CD14-positive monocyte (primary cell): ENCODE data around the gene UNKL. TPM values are rescaled to one million over a fixed set of nuclear protein-coding genes. Genes with fewer than 3 reads are reported as not detected.

ENCODE experiments used
- DNase-seq, 3 donors: peaks; one replicate each; pipeline ENCODE4 v3.0.0-alpha.2; 2011 to 2022
- H2AFZ ChIP-seq: 2 replicates; pipeline ENCODE4 v1.6.0; 2012; ENCODE audit warnings: mild to moderate bottlenecking, low read depth, low read length, inconsistent platforms; ENCODE audit not compliant: insufficient read depth, poor library complexity, severe bottlenecking
- H3K27ac ChIP-seq, 2 donors: 1 replicate in 1 of 2; 2 replicates in 1 of 2; pipeline ENCODE4 v1.5.1; 2012 to 2013; ENCODE audit warnings: low read length in 2 of 2, control low read depth in 1 of 2, inconsistent platforms in 1 of 2, low read depth in 1 of 2, mild to moderate bottlenecking in 1 of 2
- H3K27me3 ChIP-seq, 2 donors: one replicate each; pipeline versions ENCODE4 v1.6.0 to v1.6.1; 2011 to 2013; ENCODE audit warnings: low read length in 2 of 2; ENCODE audit not compliant: control insufficient read depth in 2 of 2, insufficient read depth in 2 of 2
- H3K36me3 ChIP-seq, 2 donors: replicated peaks in 1 of 2; 1 replicate in 1 of 2; 2 replicates in 1 of 2; pipeline versions ENCODE4 v1.5.1 to v1.6.1; 2012 to 2013; ENCODE audit warnings: low read length in 2 of 2, control low read depth in 1 of 2, inconsistent platforms in 1 of 2, mild to moderate bottlenecking in 1 of 2; ENCODE audit not compliant: insufficient read depth in 2 of 2, control insufficient read depth in 1 of 2
- H3K4me1 ChIP-seq, 2 donors: 1 replicate in 1 of 2; 2 replicates in 1 of 2; pipeline versions ENCODE4 v1.5.1 to v1.6.1; 2012 to 2013; ENCODE audit warnings: low read length in 2 of 2, control low read depth in 1 of 2, inconsistent platforms in 1 of 2, mild to moderate bottlenecking in 1 of 2, moderate library complexity in 1 of 2; ENCODE audit not compliant: insufficient read depth in 2 of 2, control insufficient read depth in 1 of 2
- H3K4me2 ChIP-seq: replicated peaks from 2 replicates; pipeline ENCODE3; 2012; ENCODE audit warnings: low read length, moderate library complexity, mild to moderate bottlenecking; ENCODE audit not compliant: poor library complexity, severe bottlenecking; ENCODE audit errors: extremely low read depth
- H3K4me3 ChIP-seq, 3 experiments: fragments of 200-600 bp in 1 of 3; sonication (generic) in 1 of 3; replicated peaks in 1 of 3; 1 replicate in 2 of 3; 2 replicates in 1 of 3; pipeline ENCODE4 v1.5.1; 2011 to 2013; ENCODE audit warnings: low read length in 3 of 3, mild to moderate bottlenecking in 3 of 3, control low read depth in 2 of 3, low read depth in 2 of 3, inconsistent platforms in 1 of 3, moderate library complexity in 1 of 3
- H3K79me2 ChIP-seq: 2 replicates; pipeline ENCODE4 v1.6.0; 2012; ENCODE audit warnings: mild to moderate bottlenecking, control low read depth, inconsistent platforms, low read length, moderate library complexity; ENCODE audit not compliant: insufficient read depth
- H3K9ac ChIP-seq: 2 replicates; pipeline ENCODE4 v1.6.0; 2017; ENCODE audit warnings: low read length, mild to moderate bottlenecking; ENCODE audit not compliant: insufficient read depth, poor library complexity, severe bottlenecking
- H3K9me3 ChIP-seq, 2 donors: replicated peaks in 1 of 2; 1 replicate in 1 of 2; 2 replicates in 1 of 2; pipeline versions ENCODE4 v1.5.1 to v1.6.1; 2012 to 2013; ENCODE audit warnings: low read length in 2 of 2, control low read depth in 1 of 2; ENCODE audit not compliant: control insufficient read depth in 1 of 2, insufficient read depth in 1 of 2
- H4K20me1 ChIP-seq: 2 replicates; pipeline ENCODE4 v1.6.0; 2012; ENCODE audit warnings: mild to moderate bottlenecking, low read length, control low read depth, moderate library complexity; ENCODE audit not compliant: insufficient read depth
- H3K27ac Mint-ChIP-seq, 7 donors: one replicate each; pipeline ENCODE4 v1.8.0; 2020; ENCODE audit warnings: mild to moderate bottlenecking in 7 of 7, mixed read lengths in 7 of 7, moderate library complexity in 6 of 7, inconsistent platforms in 2 of 7
- H3K27me3 Mint-ChIP-seq, 3 donors: one replicate each; pipeline ENCODE4 v1.8.0; 2021 to 2022; ENCODE audit warnings: low read depth in 3 of 3, mild to moderate bottlenecking in 3 of 3, mixed read lengths in 3 of 3, moderate library complexity in 3 of 3, inconsistent platforms in 1 of 3
- H3K36me3 Mint-ChIP-seq, 2 donors: one replicate each; pipeline ENCODE4 v1.8.0; 2020; ENCODE audit warnings: mixed read lengths in 2 of 2, inconsistent platforms in 1 of 2, mild to moderate bottlenecking in 1 of 2
- H3K4me1 Mint-ChIP-seq: one replicate; pipeline ENCODE4 v1.8.0; 2020; ENCODE audit warnings: mild to moderate bottlenecking, mixed read lengths
- H3K4me3 Mint-ChIP-seq, 2 donors: one replicate each; pipeline ENCODE4 v1.8.0; 2020; ENCODE audit warnings: mild to moderate bottlenecking in 2 of 2, mixed read lengths in 2 of 2, moderate library complexity in 1 of 2
- H3K9me3 Mint-ChIP-seq, 7 donors: one replicate each; pipeline ENCODE4 v1.8.0; 2020 to 2022; ENCODE audit warnings: mixed read lengths in 7 of 7, mild to moderate bottlenecking in 6 of 7, moderate library complexity in 6 of 7, inconsistent platforms in 2 of 7
- WGBS: methylation state at CpG from one replicate; pipeline ENCODE4 v1.1.5; 2013; ENCODE audit warnings: missing lambda C conversion rate; ENCODE audit not compliant: insufficient coverage; 5-methylcytosine and 5-hydroxymethylcytosine counted together
- intact Hi-C, 2 donors: fragments of 100-400 bp; cut with micrococcal nuclease; formaldehyde crosslinking; loops; one replicate each; pipeline versions ENCODE4 v1.15.0 to v1.15.1; 2023
- polyA plus RNA-seq, 3 donors: library from polyadenylated mRNA; depleted of rRNA in 1 of 3; unstranded in 2 of 3; stranded (reverse) in 1 of 3; fragments of 300-500 nt in 2 of 3; fragments of >200 nt in 1 of 3; fragmentation: Illumina TruSeq in 2 of 3; gene quantifications; 1 replicate in 2 of 3; 2 replicates in 1 of 3; pipeline ENCODE4 v1.2.3, GENCODE V29; 2012 to 2021
- TF ChIP-seq, protein P1 (sequence below): fragments of 200-600 bp; IDR thresholded peaks from one replicate; pipeline ENCODE4 v1.8.0; 2022; ENCODE audit warnings: antibody characterized with exemption, mild to moderate bottlenecking

UNKL gene
- polyA plus RNA-seq, 3 donors: 1.2 to 19.9 (median 2.2) TPM

DNA sequence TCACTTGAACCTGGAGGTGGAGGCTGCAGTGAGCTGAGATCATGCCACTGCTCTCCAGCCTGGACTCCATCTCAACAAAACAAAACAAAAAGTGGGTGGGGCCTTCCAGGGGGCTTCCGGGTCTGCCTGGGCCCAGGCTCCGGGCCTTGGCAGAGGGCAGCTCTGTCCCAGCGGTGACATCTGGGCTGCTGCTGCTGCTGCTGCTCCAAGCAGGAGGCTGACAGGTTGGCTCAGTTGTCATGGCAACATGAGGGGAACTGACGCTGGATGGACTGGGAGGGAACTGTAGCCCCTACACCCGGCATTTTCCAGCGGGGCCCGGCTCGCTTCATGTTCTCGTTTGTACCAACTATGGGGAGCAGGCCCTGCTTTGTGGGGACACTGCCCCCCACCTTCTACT is 77.0 kb downstream of the UNKL start:
- Histone ChIP-seq H3K27me3 (peaks cover 28 to 41% of the 10 kb centered on the region in 2 donors), H4K20me1 (no peaks in the 10 kb centered on the region), H3K36me3 (no peaks in the 10 kb centered on the region), H3K9me3 (peaks cover 0 to 11% of the 10 kb centered on the region in 2 donors), H3K4me1 (peaks cover 9 to 26% of the 10 kb centered on the region in 2 donors), H3K4me2 (no peak overlapping the region), H2AFZ (no peak overlapping the region), H3K9ac (no peak overlapping the region), H3K27ac (no peak overlapping the region), H3K79me2 (no peaks in the 10 kb centered on the region), H3K4me3 (no peak overlapping the region)
- intact Hi-C loops: no loop called here
- TF ChIP-seq, protein P1, sequence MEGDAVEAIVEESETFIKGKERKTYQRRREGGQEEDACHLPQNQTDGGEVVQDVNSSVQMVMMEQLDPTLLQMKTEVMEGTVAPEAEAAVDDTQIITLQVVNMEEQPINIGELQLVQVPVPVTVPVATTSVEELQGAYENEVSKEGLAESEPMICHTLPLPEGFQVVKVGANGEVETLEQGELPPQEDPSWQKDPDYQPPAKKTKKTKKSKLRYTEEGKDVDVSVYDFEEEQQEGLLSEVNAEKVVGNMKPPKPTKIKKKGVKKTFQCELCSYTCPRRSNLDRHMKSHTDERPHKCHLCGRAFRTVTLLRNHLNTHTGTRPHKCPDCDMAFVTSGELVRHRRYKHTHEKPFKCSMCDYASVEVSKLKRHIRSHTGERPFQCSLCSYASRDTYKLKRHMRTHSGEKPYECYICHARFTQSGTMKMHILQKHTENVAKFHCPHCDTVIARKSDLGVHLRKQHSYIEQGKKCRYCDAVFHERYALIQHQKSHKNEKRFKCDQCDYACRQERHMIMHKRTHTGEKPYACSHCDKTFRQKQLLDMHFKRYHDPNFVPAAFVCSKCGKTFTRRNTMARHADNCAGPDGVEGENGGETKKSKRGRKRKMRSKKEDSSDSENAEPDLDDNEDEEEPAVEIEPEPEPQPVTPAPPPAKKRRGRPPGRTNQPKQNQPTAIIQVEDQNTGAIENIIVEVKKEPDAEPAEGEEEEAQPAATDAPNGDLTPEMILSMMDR: no peak
- no peak for DNase-seq
- Mint-ChIP-seq H3K27me3 (peaks cover 35 to 53% (median 41%) of the 10 kb centered on the region in 3 donors), H3K36me3 (no peaks in the 10 kb centered on the region), H3K27ac (no peak overlapping the region), H3K9me3 (peaks cover 0 to 8% (median 3%) of the 10 kb centered on the region in 7 donors), H3K4me3 (no peak overlapping the region), H3K4me1 (peaks cover 8% of the 10 kb centered on the region)
- 67% methylated on average over 3 of the region's 9 CpGs for WGBS

DNA sequence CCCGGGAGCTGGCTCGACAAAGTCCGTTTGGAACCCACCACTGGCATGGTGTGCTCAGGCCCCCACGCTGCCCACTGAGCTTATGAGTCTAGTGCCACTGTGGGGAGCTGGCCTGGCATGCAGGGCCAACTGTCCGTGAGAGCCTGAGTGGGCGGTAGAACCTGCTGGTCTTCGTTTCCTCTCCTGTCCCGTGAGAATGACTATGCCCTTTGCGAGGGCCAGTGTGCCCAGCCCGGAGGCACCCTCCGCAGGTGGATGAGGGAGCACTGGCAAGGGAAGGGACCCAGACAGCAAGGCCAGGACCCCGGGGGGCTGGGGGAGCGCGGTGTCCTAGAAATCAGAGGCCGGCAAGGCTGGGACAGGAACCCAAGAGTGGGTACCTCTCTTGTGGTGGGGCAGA is 77.9 kb downstream of the UNKL start:
- no peaks in the 10 kb centered on the region for H3K36me3 Mint-ChIP-seq
- peaks cover 11 to 28% of the 10 kb centered on the region in 2 donors for H3K4me1 ChIP-seq
- H3K9me3 Mint-ChIP-seq: peaks cover 0 to 16% (median 5%) of the 10 kb centered on the region in 7 donors
- H3K4me2 ChIP-seq: no peak overlapping the region
- H3K4me3 Mint-ChIP-seq: no peak overlapping the region
- no peak overlapping the region for H3K4me3 ChIP-seq
- TF ChIP-seq, protein P1: no peak
- DNase-seq: no peak
- peaks cover 43 to 58% (median 48%) of the 10 kb centered on the region in 3 donors for H3K27me3 Mint-ChIP-seq
- H2AFZ ChIP-seq: no peak overlapping the region
- peak overlapping the region in 1 of 7 donors; percentile 36 for H3K27ac Mint-ChIP-seq
- no peaks in the 10 kb centered on the region for H3K79me2 ChIP-seq
- H4K20me1 ChIP-seq: no peaks in the 10 kb centered on the region
- peaks cover 0 to 11% of the 10 kb centered on the region in 2 donors for H3K9me3 ChIP-seq
- H3K27me3 ChIP-seq: peaks cover 37 to 50% of the 10 kb centered on the region in 2 donors
- 86% methylated on average over 13 of the region's 15 CpGs for WGBS
- intact Hi-C loops: no loop called here
- peaks cover 12% of the 10 kb centered on the region for H3K4me1 Mint-ChIP-seq
- H3K36me3 ChIP-seq: no peaks in the 10 kb centered on the region
- H3K9ac ChIP-seq: no peak overlapping the region
- H3K27ac ChIP-seq: no peak overlapping the region
